HepG2 (cell line): ENCODE data around the gene TOMM22. TPM values are rescaled to one million over a fixed set of nuclear protein-coding genes. Genes with fewer than 3 reads are reported as not detected.

Experiments
- ARID5B ChIP-seq: IDR thresholded peaks from 2 replicates; pipeline ENCODE4 v1.4.0; 2020; ENCODE audit warnings: mild to moderate bottlenecking, missing genetic modification reagents
- FLYWCH1 ChIP-seq: sonication (generic); formaldehyde crosslinking; IDR thresholded peaks from 2 replicates; pipeline ENCODE4 v1.8.1; 2023; ENCODE audit warnings: mild to moderate bottlenecking, missing genetic modification reagents
- FOSL2 ChIP-seq: sonication (generic); formaldehyde crosslinking; IDR thresholded peaks from 2 replicates; pipeline ENCODE4 v1.4.0; 2020; ENCODE audit warnings: missing genetic modification reagents
- KDM5B ChIP-seq: sonication (generic); formaldehyde crosslinking; IDR thresholded peaks from 2 replicates; pipeline ENCODE4 v1.4.0; 2020; ENCODE audit warnings: missing genetic modification reagents, mild to moderate bottlenecking, borderline replicate concordance
- MAFG ChIP-seq: sonication (generic); formaldehyde crosslinking; IDR thresholded peaks from 2 replicates; pipeline ENCODE4 v1.5.1; 2020; ENCODE audit warnings: mild to moderate bottlenecking, missing genetic modification reagents
- PBX2 ChIP-seq: IDR thresholded peaks from 2 replicates; pipeline ENCODE4 v1.6.1; 2016; ENCODE audit warnings: control low read depth
- PRDM15 ChIP-seq: sonication (generic); formaldehyde crosslinking; IDR thresholded peaks from 2 replicates; pipeline ENCODE4 v1.4.0; 2020; ENCODE audit warnings: missing genetic modification reagents
- RORA ChIP-seq: sonication (generic); formaldehyde crosslinking; IDR thresholded peaks from 2 replicates; pipeline ENCODE4 v1.5.0; 2020; ENCODE audit warnings: mild to moderate bottlenecking, missing genetic modification reagents, moderate library complexity
- SP1 ChIP-seq, 2 experiments: fragments of 450-650 bp in 1 of 2; sonication (generic) in 1 of 2; formaldehyde crosslinking in 1 of 2; IDR thresholded peaks; 2 replicates each; pipeline versions ENCODE4 v1.4.0 to v1.6.1; 2016 to 2020; ENCODE audit warnings: missing genetic modification reagents in 1 of 2
- SSRP1 ChIP-seq: IDR thresholded peaks from 2 replicates; pipeline ENCODE4 v1.6.1; 2016; ENCODE audit warnings: control low read depth
- ZMYM2 ChIP-seq: sonication (generic); formaldehyde crosslinking; IDR thresholded peaks from 2 replicates; pipeline ENCODE4 v1.8.0; 2022; ENCODE audit warnings: mild to moderate bottlenecking, missing genetic modification reagents
- ZNF225 ChIP-seq: sonication (generic); formaldehyde crosslinking; IDR thresholded peaks from 2 replicates; pipeline ENCODE4 v1.4.0; 2020; ENCODE audit warnings: mild to moderate bottlenecking, missing genetic modification reagents
- ZNF275 ChIP-seq: sonication (generic); formaldehyde crosslinking; IDR thresholded peaks from 2 replicates; pipeline ENCODE4 v1.8.0; 2022; ENCODE audit warnings: missing genetic modification reagents, mild to moderate bottlenecking, inconsistent platforms, borderline replicate concordance
- ZNF660 ChIP-seq: sonication (generic); formaldehyde crosslinking; IDR thresholded peaks from 2 replicates; pipeline ENCODE4 v1.5.1; 2020; ENCODE audit warnings: mild to moderate bottlenecking, low read depth, missing genetic modification reagents, borderline replicate concordance
- polyA plus RNA-seq, 8 experiments: library from polyadenylated mRNA; depleted of rRNA in 3 of 8; stranded (reverse) in 7 of 8; unstranded in 1 of 8; fragments of >200 nt; fragmentation: Illumina TruSeq in 4 of 8; extraction: Trizol in 4 of 8; gene quantifications; 2 replicates each; pipeline versions ENCODE4 v1.2.1 to v1.2.3, GENCODE V29; 2011 to 2016; ENCODE audit warnings: low read depth in 4 of 8, missing spikeins in 1 of 8, mixed read lengths in 1 of 8; ENCODE audit not compliant: insufficient read depth in 1 of 8
- total RNA-seq, 5 experiments: library from RNA; depleted of rRNA; stranded (reverse); fragments of >200 nt; fragmentation: Illumina TruSeq; extraction: Trizol; gene quantifications; 2 replicates each; pipeline ENCODE4 v1.2.3, GENCODE V29; 2016; ENCODE audit warnings: low read depth in 1 of 5
- TF ChIP-seq, protein P1 (sequence below): sonication (generic); formaldehyde crosslinking; IDR thresholded peaks from 2 replicates; pipeline ENCODE4 v1.4.0; 2020; ENCODE audit warnings: missing genetic modification reagents, mild to moderate bottlenecking, borderline replicate concordance

The TOMM22 gene
- total and polyA plus RNA-seq, 2 of the 13 experiments (the other 11 are each of a cell fraction or from before 2014, with no cell fraction given): 46.9 to 118 TPM

DNA sequence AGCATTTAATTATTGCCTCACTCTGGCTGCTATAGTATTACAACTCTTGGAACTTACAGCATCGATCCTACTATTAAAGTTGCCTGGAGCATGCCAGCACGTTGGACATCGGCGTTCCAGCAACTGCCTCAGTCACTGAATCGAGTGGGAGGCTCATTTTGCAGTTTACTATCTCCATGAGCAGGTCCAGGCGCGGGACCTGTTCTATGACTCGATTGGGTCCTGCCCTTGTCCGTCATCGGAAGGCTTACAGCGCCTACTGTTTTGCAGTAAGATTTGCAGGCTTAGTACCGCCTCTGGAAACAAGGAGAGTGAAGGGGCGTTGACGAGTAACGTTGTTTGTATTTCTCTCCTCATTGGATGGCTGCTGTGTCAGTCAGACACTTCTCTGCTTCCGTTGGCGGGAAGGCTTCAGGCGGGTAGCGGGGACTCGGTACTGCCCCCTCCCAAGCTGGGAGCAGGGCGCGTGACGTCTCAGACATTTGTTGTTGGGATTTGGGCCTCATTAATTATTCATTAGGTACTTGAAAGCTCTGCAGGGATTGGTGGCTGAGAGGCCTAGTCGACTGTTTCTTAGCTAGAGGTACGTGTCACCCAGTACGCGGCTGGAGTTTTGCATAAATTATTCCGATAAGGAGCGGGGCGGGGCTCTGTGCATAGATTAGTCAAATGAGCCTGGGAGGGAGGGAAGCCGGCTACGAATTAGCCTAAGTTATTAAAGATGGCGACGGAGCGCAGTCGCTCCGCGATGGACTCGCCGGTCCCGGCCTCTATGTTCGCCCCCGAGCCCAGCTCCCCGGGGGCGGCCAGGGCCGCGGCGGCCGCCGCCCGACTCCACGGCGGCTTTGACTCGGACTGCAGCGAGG lies 23.7 kb downstream of the TOMM22 start, which contains the start of gene GTPBP1 (continued):
- TF ChIP-seq PRDM15 (CRISPR knock-in tag) (0 out of 2 replicates have a peak, but pooled peaks have one; percentile 29), ZNF225 (0 out of 2 replicates have a peak, but pooled peaks have one; percentile 59), SP1 (IDR thresholded peaks at IDR 0.05) (no peak), SP1 (CRISPR knock-in tag; IDR thresholded peaks at IDR 0.05) (peak; percentile 81), MAFG (CRISPR knock-in tag) (no peak), KDM5B (CRISPR knock-in tag) (no peak), FLYWCH1 (CRISPR knock-in tag) (no peak), FOSL2 (CRISPR knock-in tag) (peak; percentile 41; the same call in 1 of the 2 replicates), ARID5B (CRISPR knock-in tag) (no peak), ZNF275 (CRISPR knock-in tag) (no peak), ZMYM2 (CRISPR knock-in tag) (no peak), PBX2 (CRISPR knock-in tag) (peak; percentile 100), ZNF660 (no peak), SSRP1 (CRISPR knock-in tag) (no peak), RORA (no peak)
- TF ChIP-seq, protein P1, sequence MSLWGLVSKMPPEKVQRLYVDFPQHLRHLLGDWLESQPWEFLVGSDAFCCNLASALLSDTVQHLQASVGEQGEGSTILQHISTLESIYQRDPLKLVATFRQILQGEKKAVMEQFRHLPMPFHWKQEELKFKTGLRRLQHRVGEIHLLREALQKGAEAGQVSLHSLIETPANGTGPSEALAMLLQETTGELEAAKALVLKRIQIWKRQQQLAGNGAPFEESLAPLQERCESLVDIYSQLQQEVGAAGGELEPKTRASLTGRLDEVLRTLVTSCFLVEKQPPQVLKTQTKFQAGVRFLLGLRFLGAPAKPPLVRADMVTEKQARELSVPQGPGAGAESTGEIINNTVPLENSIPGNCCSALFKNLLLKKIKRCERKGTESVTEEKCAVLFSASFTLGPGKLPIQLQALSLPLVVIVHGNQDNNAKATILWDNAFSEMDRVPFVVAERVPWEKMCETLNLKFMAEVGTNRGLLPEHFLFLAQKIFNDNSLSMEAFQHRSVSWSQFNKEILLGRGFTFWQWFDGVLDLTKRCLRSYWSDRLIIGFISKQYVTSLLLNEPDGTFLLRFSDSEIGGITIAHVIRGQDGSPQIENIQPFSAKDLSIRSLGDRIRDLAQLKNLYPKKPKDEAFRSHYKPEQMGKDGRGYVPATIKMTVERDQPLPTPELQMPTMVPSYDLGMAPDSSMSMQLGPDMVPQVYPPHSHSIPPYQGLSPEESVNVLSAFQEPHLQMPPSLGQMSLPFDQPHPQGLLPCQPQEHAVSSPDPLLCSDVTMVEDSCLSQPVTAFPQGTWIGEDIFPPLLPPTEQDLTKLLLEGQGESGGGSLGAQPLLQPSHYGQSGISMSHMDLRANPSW (CRISPR knock-in tag): no peak
